OCI-LY7 (cell line): ENCODE data around the gene MVB12B.

ENCODE experiments used
- EZH2phosphoT487 ChIP-seq: fragments of 200-600 bp; sonication (generic); IDR thresholded peaks from 2 replicates; pipeline ENCODE4 v1.6.1; 2018; ENCODE audit warnings: low read depth, borderline replicate concordance, mild to moderate bottlenecking, mixed run types, antibody characterized with exemption, low read length, moderate library complexity, mixed read lengths
- TF ChIP-seq, protein P1 (sequence below): fragments of 200-600 bp; sonication (generic); conservative IDR thresholded peaks from 2 replicates; pipeline ENCODE4 v1.5.1; 2014; ENCODE audit warnings: mild to moderate bottlenecking, antibody characterized with exemption, low read length, moderate library complexity, mixed read lengths

DNA sequence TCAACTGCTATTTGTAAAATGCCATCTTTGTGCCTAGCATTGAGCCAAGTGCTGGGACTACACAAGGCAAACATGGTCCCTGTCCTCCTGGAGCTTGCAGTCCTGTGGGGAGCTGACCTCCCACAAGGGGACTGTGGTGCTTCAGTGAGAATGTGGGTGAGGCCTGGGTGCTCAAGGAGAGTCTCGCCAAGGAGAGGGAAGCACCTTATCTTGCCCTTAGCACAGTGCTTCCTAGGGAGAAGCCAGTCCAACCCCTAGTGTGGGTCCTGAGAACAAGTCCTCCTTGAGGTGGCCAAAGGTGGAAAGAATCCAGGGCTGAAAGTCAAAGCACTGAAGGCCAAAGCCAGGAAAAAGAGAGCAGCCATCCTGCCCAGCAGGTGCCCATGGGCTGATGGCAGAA is 31.1 kb upstream of the MVB12B start:
- TF ChIP-seq EZH2phosphoT487, result no peak
- TF ChIP-seq, protein P1, sequence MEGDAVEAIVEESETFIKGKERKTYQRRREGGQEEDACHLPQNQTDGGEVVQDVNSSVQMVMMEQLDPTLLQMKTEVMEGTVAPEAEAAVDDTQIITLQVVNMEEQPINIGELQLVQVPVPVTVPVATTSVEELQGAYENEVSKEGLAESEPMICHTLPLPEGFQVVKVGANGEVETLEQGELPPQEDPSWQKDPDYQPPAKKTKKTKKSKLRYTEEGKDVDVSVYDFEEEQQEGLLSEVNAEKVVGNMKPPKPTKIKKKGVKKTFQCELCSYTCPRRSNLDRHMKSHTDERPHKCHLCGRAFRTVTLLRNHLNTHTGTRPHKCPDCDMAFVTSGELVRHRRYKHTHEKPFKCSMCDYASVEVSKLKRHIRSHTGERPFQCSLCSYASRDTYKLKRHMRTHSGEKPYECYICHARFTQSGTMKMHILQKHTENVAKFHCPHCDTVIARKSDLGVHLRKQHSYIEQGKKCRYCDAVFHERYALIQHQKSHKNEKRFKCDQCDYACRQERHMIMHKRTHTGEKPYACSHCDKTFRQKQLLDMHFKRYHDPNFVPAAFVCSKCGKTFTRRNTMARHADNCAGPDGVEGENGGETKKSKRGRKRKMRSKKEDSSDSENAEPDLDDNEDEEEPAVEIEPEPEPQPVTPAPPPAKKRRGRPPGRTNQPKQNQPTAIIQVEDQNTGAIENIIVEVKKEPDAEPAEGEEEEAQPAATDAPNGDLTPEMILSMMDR, result no peak
